DND-41 (cell line): ENCODE measurements around the gene TMBIM6.

Experiments
- CTCF ChIP-seq: IDR thresholded peaks from 2 replicates; pipeline ENCODE4 v1.5.1; 2012; ENCODE audit warnings: borderline replicate concordance, low read length, moderate library complexity, mild to moderate bottlenecking; ENCODE audit not compliant: poor library complexity, severe bottlenecking; ENCODE audit errors: extremely low read depth
- EZH2 ChIP-seq: IDR thresholded peaks from 3 replicates; pipeline ENCODE4 v1.6.1; 2012; ENCODE audit warnings: borderline replicate concordance, low read depth, mild to moderate bottlenecking, moderate library complexity, low read length, inconsistent platforms; ENCODE audit not compliant: severe bottlenecking

- TF ChIP-seq CTCF (no peak), EZH2 (no peak)
These were observed 33.6 kb upstream of the TMBIM6 start for GRCh38 chr12:49707812-49708147.
